ENCODE measurements around the gene ANAPC16. TPM values are rescaled to one million over a fixed set of nuclear protein-coding genes. Genes with fewer than 3 reads are reported as not detected.

ANAPC16 gene
- total and polyA plus RNA-seq, 2 experiments from 2014 or later = 69.6 to 97.9 TPM

DNA sequence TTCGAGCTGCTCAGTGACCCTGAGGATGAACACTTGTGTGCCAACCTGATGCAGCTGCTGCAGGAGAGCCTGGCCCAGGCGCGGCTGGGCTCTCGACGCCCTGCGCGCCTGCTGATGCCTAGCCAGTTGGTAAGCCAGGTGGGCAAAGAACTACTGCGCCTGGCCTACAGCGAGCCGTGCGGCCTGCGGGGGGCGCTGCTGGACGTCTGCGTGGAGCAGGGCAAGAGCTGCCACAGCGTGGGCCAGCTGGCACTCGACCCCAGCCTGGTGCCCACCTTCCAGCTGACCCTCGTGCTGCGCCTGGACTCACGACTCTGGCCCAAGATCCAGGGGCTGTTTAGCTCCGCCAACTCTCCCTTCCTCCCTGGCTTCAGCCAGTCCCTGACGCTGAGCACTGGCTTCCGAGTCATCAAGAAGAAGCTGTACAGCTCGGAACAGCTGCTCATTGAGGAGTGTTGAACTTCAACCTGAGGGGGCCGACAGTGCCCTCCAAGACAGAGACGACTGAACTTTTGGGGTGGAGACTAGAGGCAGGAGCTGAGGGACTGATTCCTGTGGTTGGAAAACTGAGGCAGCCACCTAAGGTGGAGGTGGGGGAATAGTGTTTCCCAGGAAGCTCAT is 59.0 kb downstream of the ANAPC16 start:
- in situ Hi-C loops (cut with MboI) = no loop called here
- H3K27ac ChIP-seq = peak overlapping the region; percentile 65

DNA sequence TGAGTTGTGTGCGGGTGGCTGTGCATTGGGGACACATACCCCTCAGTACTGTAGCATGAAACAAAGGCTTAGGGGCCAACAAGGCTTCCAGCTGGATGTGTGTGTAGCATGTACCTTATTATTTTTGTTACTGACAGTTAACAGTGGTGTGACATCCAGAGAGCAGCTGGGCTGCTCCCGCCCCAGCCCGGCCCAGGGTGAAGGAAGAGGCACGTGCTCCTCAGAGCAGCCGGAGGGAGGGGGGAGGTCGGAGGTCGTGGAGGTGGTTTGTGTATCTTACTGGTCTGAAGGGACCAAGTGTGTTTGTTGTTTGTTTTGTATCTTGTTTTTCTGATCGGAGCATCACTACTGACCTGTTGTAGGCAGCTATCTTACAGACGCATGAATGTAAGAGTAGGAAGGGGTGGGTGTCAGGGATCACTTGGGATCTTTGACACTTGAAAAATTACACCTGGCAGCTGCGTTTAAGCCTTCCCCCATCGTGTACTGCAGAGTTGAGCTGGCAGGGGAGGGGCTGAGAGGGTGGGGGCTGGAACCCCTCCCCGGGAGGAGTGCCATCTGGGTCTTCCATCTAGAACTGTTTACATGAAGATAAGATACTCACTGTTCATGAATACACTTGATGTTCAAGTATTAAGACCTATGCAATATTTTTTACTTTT is 59.7 kb downstream of the ANAPC16 start:
- peak overlapping the region; percentile 88 for H3K4me2 ChIP-seq (ENCODE audit: unreplicated experiment)
- TF ChIP-seq EZH2 (IDR thresholded peaks at IDR 0.05; ENCODE audit: insufficient read depth, poor library complexity, severe bottlenecking) (no peak), EZH2phosphoT487 (IDR thresholded peaks at IDR 0.05; ENCODE audit: insufficient read depth, low read depth) (no peak)
- H3K4me1 ChIP-seq (ENCODE audit: insufficient read depth) = peaks cover 12% of the 10 kb centered on the region
- H3F3A ChIP-seq (ENCODE audit: insufficient read depth) = peaks cover 47% of the 10 kb centered on the region
- H3K27ac ChIP-seq = peak overlapping the region; percentile 65
- H2AFZ ChIP-seq = no peak overlapping the region
- H3K79me2 ChIP-seq (ENCODE audit: insufficient read depth) = peaks cover 28% of the 10 kb centered on the region
- no peaks in the 10 kb centered on the region; the same call in 1 of the 2 replicates for H4K20me1 ChIP-seq (ENCODE audit: insufficient read depth)
- DNase-seq = no peak
- 14 to 16% methylated on average over 12 of the region's 12 CpGs for WGBS, 2 experiments (ENCODE audit: low coverage in 1 of 2, low lambda C conversion rate in 2 of 2, missing lambda C conversion rate in 2 of 2)
- no peaks in the 10 kb centered on the region for H3K9me2 ChIP-seq (ENCODE audit: insufficient read depth)
- H3K27me3 ChIP-seq (replicated peaks; ENCODE audit: insufficient read depth) = no peaks in the 10 kb centered on the region
- in situ Hi-C loops (cut with MboI) = no loop called here
- peak overlapping the region; percentile 83 for H3K9ac ChIP-seq
- H3K9me3 ChIP-seq (ENCODE audit: low read depth) = no peaks in the 10 kb centered on the region
- peaks cover 15% of the 10 kb centered on the region for H3K36me3 ChIP-seq (ENCODE audit: low read depth)
- H3K4me3 ChIP-seq = peak overlapping the region; percentile 92

More for the DNA sequence above, 59.0 kb downstream of the ANAPC16 start:
- TF ChIP-seq EZH2phosphoT487 (IDR thresholded peaks at IDR 0.05; ENCODE audit: insufficient read depth, low read depth) = no peak
- no peak for TF ChIP-seq EZH2 (IDR thresholded peaks at IDR 0.05; ENCODE audit: insufficient read depth, poor library complexity, severe bottlenecking)
- 3 to 6% methylated on average over 26 of the region's 26 CpGs for WGBS, 2 experiments (ENCODE audit: low coverage in 1 of 2, low lambda C conversion rate in 2 of 2, missing lambda C conversion rate in 2 of 2)
- Histone ChIP-seq H3K9ac (peak overlapping the region; percentile 83), H3K27me3 (replicated peaks; ENCODE audit: insufficient read depth) (no peaks in the 10 kb centered on the region), H3K9me3 (ENCODE audit: low read depth) (no peaks in the 10 kb centered on the region), H3F3A (ENCODE audit: insufficient read depth) (peaks cover 47% of the 10 kb centered on the region), H4K20me1 (ENCODE audit: insufficient read depth) (no peaks in the 10 kb centered on the region; the same call in 1 of the 2 replicates), H3K4me2 (ENCODE audit: unreplicated experiment) (peak overlapping the region; percentile 88), H3K4me3 (peak overlapping the region; percentile 92), H3K4me1 (ENCODE audit: insufficient read depth) (peaks cover 12% of the 10 kb centered on the region), H3K9me2 (ENCODE audit: insufficient read depth) (no peaks in the 10 kb centered on the region), H3K79me2 (ENCODE audit: insufficient read depth) (peaks cover 28% of the 10 kb centered on the region), H3K36me3 (ENCODE audit: low read depth) (peaks cover 15% of the 10 kb centered on the region), H2AFZ (no peak overlapping the region)
- peak; percentile 82 for DNase-seq

DNA sequence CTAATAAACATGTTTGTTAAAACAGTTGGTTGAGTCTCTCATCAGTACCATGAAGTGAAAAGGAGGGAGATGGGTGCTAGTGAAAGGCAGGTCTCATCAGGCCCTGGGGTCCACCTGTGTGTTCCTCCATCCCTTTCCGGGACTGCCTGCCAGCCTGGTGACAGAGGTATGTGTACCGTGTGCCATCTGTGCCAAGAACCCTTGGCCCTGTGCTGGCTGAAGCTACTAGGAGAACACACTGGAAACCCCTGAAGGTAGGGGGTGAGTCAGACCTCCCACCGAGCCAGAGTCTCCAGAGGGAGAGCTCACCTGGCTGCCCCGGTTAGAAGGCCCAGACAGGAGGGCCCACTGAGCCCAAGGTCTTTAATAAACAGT is 60.2 kb downstream of the ANAPC16 start:
- in situ Hi-C loops (cut with MboI) = no loop called here
- no peak overlapping the region for H2AFZ ChIP-seq
- H3K4me3 ChIP-seq = peak overlapping the region; percentile 92
- TF ChIP-seq EZH2 (IDR thresholded peaks at IDR 0.05; ENCODE audit: insufficient read depth, poor library complexity, severe bottlenecking) (no peak), EZH2phosphoT487 (IDR thresholded peaks at IDR 0.05; ENCODE audit: insufficient read depth, low read depth) (no peak)
- no peaks in the 10 kb centered on the region; the same call in 1 of the 2 replicates for H4K20me1 ChIP-seq (ENCODE audit: insufficient read depth)
- no peaks in the 10 kb centered on the region for H3K9me2 ChIP-seq (ENCODE audit: insufficient read depth)
- H3K36me3 ChIP-seq (ENCODE audit: low read depth) = peaks cover 15% of the 10 kb centered on the region
- H3K27me3 ChIP-seq (replicated peaks; ENCODE audit: insufficient read depth) = no peaks in the 10 kb centered on the region
- H3K9ac ChIP-seq = peak overlapping the region; percentile 83
- peaks cover 28% of the 10 kb centered on the region for H3K79me2 ChIP-seq (ENCODE audit: insufficient read depth)
- WGBS, 2 experiments (ENCODE audit: low coverage in 1 of 2, low lambda C conversion rate in 2 of 2, missing lambda C conversion rate in 2 of 2) = 54 to 65% methylated on average over 4 of the region's 4 CpGs
- H3K4me2 ChIP-seq (ENCODE audit: unreplicated experiment) = peak overlapping the region; percentile 88
- peaks cover 12% of the 10 kb centered on the region for H3K4me1 ChIP-seq (ENCODE audit: insufficient read depth)
- H3K27ac ChIP-seq = peak overlapping the region; percentile 65
- peaks cover 47% of the 10 kb centered on the region for H3F3A ChIP-seq (ENCODE audit: insufficient read depth)
- DNase-seq = no peak
- H3K9me3 ChIP-seq (ENCODE audit: low read depth) = no peaks in the 10 kb centered on the region

DNA sequence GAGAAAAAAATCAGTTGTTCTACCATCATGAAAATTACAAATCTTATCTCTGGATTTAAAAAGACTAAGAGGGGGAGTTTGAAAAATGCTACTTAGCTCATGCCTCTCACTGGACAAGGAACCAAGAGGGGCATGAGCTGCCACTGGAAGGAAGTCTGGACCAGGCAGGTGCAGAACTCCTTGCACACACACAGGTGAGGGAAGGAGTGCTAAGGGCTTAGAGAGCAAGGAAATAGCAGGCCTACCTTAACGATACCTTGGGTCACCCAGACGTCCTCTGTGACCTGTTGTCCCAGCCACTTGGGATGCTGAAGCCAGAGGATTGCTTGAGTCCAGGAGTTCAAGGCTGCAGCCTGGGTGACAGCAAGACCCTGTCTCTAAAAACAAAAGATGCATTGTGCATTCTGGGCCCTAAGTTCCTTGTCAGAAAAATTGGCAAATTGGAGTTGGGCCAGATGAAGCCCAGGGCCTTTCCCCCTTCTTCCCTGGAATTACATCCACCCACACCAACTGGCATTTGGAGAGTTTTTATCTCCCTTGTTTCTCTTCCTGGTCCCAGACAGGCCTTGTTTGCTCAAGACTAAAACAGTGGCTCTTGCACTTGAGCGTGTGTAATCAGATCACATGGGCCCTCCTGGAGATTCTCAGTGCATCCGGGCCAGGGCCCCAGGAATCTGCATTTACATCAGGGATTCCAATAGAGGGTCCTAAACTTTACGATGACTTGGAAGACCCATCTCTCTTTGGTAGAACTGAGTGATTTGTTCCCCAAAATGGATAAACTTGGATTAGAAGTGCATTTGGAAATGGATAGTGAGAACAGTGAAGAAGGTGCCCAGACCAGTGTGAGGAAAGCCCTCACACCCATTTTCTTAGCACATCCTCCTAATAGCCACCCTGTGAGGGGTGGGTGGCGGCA is 60.9 kb downstream of the ANAPC16 start:
- Histone ChIP-seq H3K4me3 (peak overlapping the region; percentile 92), H3K79me2 (ENCODE audit: insufficient read depth) (peaks cover 28% of the 10 kb centered on the region), H3K4me2 (ENCODE audit: unreplicated experiment) (peak overlapping the region; percentile 88), H3K27ac (peak overlapping the region; percentile 65), H3K4me1 (ENCODE audit: insufficient read depth) (peaks cover 12% of the 10 kb centered on the region), H3K9me3 (ENCODE audit: low read depth) (no peaks in the 10 kb centered on the region), H3K9me2 (ENCODE audit: insufficient read depth) (no peaks in the 10 kb centered on the region), H2AFZ (no peak overlapping the region), H4K20me1 (ENCODE audit: insufficient read depth) (no peaks in the 10 kb centered on the region; the same call in 1 of the 2 replicates), H3F3A (ENCODE audit: insufficient read depth) (peaks cover 42% of the 10 kb centered on the region), H3K27me3 (replicated peaks; ENCODE audit: insufficient read depth) (no peaks in the 10 kb centered on the region), H3K36me3 (ENCODE audit: low read depth) (peaks cover 15% of the 10 kb centered on the region), H3K9ac (peak overlapping the region; percentile 83)
- no peak for TF ChIP-seq EZH2 (IDR thresholded peaks at IDR 0.05; ENCODE audit: insufficient read depth, poor library complexity, severe bottlenecking)
- TF ChIP-seq EZH2phosphoT487 (IDR thresholded peaks at IDR 0.05; ENCODE audit: insufficient read depth, low read depth) = no peak
- in situ Hi-C loops (cut with MboI) = no loop called here
- DNase-seq = peak; percentile 72
- WGBS, 2 experiments (ENCODE audit: low coverage in 1 of 2, low lambda C conversion rate in 2 of 2, missing lambda C conversion rate in 2 of 2) = 69 to 77% methylated on average over 6 of the region's 6 CpGs
